ENCODE measurements around the gene CBFA2T3. TPM values are rescaled to one million over a fixed set of nuclear protein-coding genes. Genes with fewer than 3 reads are reported as not detected.

CBFA2T3 gene
- total RNA-seq, 4 donors from 2014 or later: 0.78 to 5.0 (median 2.8) TPM

GRCh38 chr16:89023151-89023551 is 46.1 kb upstream of the CBFA2T3 start:
- peaks cover 0 to 12% of the 10 kb centered on the region in 2 donors for H3K27me3 ChIP-seq
- H3K9me3 ChIP-seq: peaks cover 0 to 38% (median 5%) of the 10 kb centered on the region in 4 donors
- H3K4me1 ChIP-seq: no peaks in the 10 kb centered on the region
- 89 to 93% methylated on average over 10 of the region's 10 CpGs for WGBS, 2 donors
- H3K36me3 ChIP-seq: no peaks in the 10 kb centered on the region
- TF ChIP-seq CTCF (IDR thresholded peaks at IDR 0.05): no peak
- no peak for TF ChIP-seq EP300 (IDR thresholded peaks at IDR 0.05)
- no peak for TF ChIP-seq POLR2A (IDR thresholded peaks at IDR 0.05)
- DNase-seq (ENCODE audit: low spot score in 2 of 2): no peak
- no peak overlapping the region for H3K27ac ChIP-seq
- H3K4me3 ChIP-seq: no peak overlapping the region

- TF ChIP-seq EP300 (IDR thresholded peaks at IDR 0.05): no peak
- no peak for TF ChIP-seq CTCF (IDR thresholded peaks at IDR 0.05)
- TF ChIP-seq POLR2A (IDR thresholded peaks at IDR 0.05): no peak
- Histone ChIP-seq H3K27me3 (peaks cover 0 to 12% of the 10 kb centered on the region in 2 donors), H3K4me1 (no peaks in the 10 kb centered on the region), H3K9me3 (peaks cover 0 to 38% (median 5%) of the 10 kb centered on the region in 4 donors), H3K4me3 (no peak overlapping the region), H3K27ac (no peak overlapping the region), H3K36me3 (no peaks in the 10 kb centered on the region)
- 64 to 72% methylated on average over 24 to 25 of the region's 25 CpGs for WGBS, 2 donors
- DNase-seq (ENCODE audit: low spot score in 2 of 2): no peak
These were observed 45.2 kb upstream of the CBFA2T3 start for GRCh38 chr16:89022051-89022836.

GRCh38 chr16:89020925-89021595 is 44.1 kb upstream of the CBFA2T3 start:
- Histone ChIP-seq H3K4me3 (no peak overlapping the region), H3K27ac (no peak overlapping the region), H3K9me3 (peaks cover 0 to 28% (median under 1%) of the 10 kb centered on the region in 4 donors), H3K4me1 (no peaks in the 10 kb centered on the region), H3K27me3 (peaks cover 0 to 12% of the 10 kb centered on the region in 2 donors), H3K36me3 (no peaks in the 10 kb centered on the region)
- 85 to 89% methylated on average over 23 of the region's 23 CpGs for WGBS, 2 donors
- TF ChIP-seq CTCF (IDR thresholded peaks at IDR 0.05): no peak
- DNase-seq (ENCODE audit: low spot score in 2 of 2): no peak

GRCh38 chr16:89020068-89020924 is 43.3 kb upstream of the CBFA2T3 start:
- peaks cover 0 to 12% of the 10 kb centered on the region in 2 donors for H3K27me3 ChIP-seq
- WGBS, 2 donors: 77 to 80% methylated on average over 21 of the region's 21 CpGs
- DNase-seq (ENCODE audit: low spot score in 2 of 2): no peak

More at GRCh38 chr16:89020068-89020924, 43.3 kb upstream of the CBFA2T3 start:
- Histone ChIP-seq H3K4me3 (no peak overlapping the region), H3K4me1 (no peaks in the 10 kb centered on the region), H3K9me3 (peaks cover 0 to 20% (median 0%) of the 10 kb centered on the region in 4 donors), H3K36me3 (no peaks in the 10 kb centered on the region), H3K27ac (no peak overlapping the region)
- TF ChIP-seq CTCF (IDR thresholded peaks at IDR 0.05) (no peak), POLR2A (IDR thresholded peaks at IDR 0.05) (no peak), EP300 (IDR thresholded peaks at IDR 0.05) (no peak)

All from tibial nerve (tissue), 4 donors.